ENCODE results near the gene RNF168.
"Not testable (repeated sequence)": the region's sequence is repeated elsewhere in the genome, so short reads cannot be mapped to it uniquely, and the experiment has no call there.

Gene RNF168

DNA sequence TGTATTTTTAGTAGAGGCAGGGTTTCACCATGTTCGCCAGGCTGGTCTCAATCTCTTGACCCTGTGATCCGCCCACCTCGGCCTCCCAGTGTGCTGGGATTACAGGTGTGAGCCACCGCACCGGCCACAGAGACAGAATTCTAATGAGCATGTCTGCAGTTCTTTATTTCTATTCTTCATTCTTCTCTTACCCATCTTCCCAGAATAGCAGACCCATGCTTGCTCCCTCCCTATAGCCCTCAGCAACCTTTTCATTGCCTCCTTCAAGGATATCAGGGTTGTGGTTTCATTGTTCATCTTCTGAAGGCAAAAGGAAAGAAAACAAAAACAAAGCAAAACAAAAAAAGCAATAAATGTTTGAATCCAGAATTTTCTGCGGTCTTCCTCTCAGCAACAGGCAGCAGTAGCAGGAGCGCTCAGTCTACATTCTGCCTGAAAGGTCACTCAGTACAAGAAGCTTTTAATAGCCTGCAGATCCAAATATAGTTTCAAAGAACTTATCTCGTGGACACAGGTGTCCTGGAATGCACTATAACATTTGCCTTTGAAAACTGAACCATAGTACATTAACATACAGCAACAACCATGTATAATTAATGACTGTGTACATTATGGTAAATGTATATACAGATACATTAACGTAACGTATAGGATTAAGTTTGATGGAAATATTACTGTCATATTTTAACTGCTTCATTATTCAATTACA is 11.5 kb upstream of the RNF168 start, which contains the start of gene SMCO1:
TSS of gene SMCO1 (minus strand) at position 434 of the 709 bp plus-strand sequence. CDS start at position 297, 137 bp downstream.
- DNase-seq (ENCODE audit: low read depth in 2 of 2): no peak

DNA sequence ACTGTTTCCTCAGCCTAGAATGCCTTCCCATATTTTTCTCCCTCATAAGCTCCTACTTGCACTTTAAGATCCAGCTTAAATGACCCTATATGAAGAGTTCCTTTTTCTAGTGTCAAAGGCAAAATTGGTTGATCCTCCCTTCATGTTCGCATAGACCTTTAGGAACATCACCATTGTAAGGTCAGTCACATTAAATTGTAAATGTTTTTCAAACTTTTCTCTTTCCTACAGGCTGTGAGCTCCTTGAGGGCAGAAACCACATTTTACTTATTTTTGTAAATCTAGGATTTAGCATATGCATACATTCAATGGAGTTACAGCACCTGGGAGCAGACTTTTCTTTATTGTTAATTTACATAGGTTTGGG is 10.8 kb upstream of the RNF168 start:
- DNase-seq (ENCODE audit: low read depth in 2 of 2): no peak

- DNase-seq (ENCODE audit: low read depth in 2 of 2): no peak
Measured at GRCh38 chr3:196513697-196514349, 10.3 kb upstream of the RNF168 start.

GRCh38 chr3:196511646-196512425 is 8.3 kb upstream of the RNF168 start:
- DNase-seq (ENCODE audit: low read depth in 2 of 2): not testable (repeated sequence)

- DNase-seq (ENCODE audit: low read depth in 2 of 2): not testable (repeated sequence)
Measured at GRCh38 chr3:196511108-196511507, 7.5 kb upstream of the RNF168 start.

GRCh38 chr3:196506687-196507086 is 3.1 kb upstream of the RNF168 start:
- no peak for DNase-seq (ENCODE audit: low read depth in 2 of 2)

GRCh38 chr3:196504556-196504955 is 988 bp upstream of the RNF168 start:
- no peak for DNase-seq (ENCODE audit: low read depth in 2 of 2)

DNA sequence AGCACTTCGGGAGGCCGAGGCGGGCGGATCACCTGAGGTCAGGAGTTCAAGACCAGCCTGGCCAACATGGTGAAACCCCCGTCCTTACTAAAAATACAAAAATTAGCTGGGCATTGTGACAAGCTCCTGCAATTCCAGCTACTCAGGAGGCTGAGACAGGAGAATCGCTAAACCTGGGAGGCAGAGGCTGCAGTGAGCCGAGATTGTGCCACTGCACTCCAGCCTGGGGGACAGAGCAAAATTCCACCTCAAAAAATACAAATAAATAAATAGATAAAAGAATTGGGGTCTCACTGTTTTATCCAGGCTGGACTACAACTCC is 470 bp upstream of the RNF168 start:
- not testable (repeated sequence) for DNase-seq (ENCODE audit: low read depth in 2 of 2)

DNA sequence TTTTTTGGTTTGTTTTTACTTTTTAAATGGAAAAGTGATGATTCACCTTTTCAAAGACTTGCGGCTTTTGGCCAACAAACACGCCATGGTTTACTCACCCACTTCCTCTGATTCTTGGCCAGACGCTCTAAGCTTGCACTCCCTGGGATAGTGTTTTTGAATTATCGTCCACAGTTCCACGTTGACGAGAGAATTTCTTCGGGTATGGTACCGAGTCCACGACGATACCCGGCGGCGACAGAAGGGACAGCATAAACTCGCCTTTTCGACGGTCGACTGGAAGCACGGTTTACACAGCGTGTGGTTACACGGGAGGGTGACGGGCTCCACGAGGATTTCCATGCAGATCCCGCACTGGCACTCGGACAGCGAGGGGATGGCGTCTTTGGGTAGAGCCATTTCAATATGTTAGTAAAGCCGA is 783 bp downstream of the RNF168 start:
- DNase-seq (ENCODE audit: low read depth in 2 of 2): peak; percentile 24 to 25

DNA sequence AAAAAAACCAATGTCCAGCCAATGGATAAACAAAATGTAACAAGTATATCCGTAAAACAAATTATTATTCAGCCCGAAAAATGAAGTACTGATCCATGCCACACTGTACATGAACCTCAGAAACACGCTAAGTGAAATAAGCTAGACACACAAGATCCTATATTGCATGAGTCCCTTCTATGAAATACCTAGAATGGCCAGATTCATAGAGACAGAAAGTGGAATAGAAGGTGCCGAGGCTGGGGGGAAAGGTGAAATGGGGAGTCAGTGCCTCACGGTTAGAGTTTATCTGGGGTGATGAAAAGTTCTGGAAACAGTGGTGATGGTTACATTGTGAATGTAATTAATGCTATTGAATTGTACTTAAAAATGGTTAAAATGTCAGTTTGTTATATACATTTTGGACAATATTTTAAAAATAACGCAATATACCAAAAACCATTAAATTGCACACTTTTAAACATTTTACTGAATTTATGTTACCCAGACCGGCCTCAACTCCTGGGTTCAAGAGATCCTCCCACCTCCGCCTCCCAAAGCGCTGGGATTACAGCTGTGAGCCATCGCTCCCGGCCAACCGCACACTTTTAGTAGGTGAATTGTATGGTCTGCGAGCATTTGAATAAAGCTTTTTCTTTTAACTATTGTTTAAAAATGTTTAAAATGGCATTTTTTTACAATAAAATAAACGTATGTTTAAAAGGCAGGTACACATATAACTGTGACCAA is 2.1 kb downstream of the RNF168 start:
- peak in 1 of 2 donors; percentile 12 for DNase-seq (ENCODE audit: low read depth in 2 of 2)

DNA sequence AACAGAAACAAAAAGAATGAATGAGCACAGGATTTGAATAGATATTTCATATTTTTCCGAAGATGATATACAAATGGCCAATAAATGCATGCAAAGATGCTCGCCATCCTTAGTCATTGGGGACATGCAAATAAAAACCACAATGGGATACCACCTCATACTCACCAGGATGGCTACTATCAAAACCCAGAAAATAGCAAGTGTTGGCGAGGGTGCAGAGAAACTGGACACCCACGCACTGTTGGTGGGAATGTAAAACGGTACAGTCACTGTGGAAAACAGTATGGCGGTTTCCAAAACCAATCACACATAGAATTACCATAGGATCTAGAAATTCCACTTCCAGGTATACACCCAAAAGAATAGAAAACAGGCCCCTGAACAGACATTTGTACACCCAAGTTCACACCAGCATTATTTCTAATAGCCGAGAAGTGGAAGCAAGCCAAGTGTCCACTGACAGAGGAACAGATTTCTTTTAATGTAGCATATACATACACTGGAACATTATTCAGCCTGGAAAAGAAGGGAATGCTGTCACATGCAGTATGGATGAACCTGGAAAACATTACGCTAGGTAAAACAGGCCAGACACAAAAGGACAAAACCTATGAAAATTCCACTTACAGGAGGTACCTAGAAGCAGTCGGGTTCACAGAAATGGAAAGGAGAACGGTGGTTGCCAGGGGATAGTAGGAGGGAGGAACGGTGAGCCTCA is 3.6 kb downstream of the RNF168 start:
- DNase-seq (ENCODE audit: low read depth in 2 of 2): no peak

DNA sequence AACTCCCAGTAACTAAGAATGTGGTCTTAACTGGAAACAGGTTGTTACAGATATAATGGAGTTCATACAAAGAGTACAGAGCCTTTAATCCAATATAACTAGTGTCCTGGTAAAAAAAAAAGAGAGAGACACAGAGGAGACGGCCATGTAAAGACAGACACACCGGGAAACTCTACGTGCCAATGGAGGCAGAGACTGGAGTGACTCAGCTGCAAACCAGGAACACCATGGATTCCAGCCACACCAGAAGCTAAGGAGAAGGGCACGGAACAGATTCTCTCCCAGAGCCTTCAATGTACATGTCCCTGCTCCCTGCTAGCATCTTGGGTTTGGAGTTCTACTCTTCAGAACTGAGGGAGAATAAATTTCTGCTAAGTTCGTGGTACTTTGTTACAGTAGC is 4.5 kb downstream of the RNF168 start:
- DNase-seq (ENCODE audit: low read depth in 2 of 2): no peak

DNA sequence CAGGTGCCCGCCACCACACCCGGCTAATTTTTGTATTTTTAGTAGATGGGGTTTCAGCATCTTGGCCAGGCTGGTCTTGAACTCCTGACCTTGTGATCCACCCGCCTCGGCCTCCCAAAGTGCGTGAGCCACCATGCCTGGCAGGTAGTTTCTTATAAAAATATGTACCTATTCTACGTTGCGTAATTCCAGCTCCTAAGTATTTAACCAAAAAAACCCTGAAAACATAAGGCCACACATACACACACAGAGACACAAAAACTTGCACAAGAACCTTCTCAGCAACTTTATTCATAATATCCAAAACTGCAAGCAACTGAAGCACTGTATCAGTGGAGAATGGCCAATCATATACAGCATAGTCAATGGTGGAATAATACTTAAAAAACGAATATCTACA is 5.3 kb downstream of the RNF168 start:
- no peak for DNase-seq (ENCODE audit: low read depth in 2 of 2)

- DNase-seq (ENCODE audit: low read depth in 2 of 2): no peak
Measured at GRCh38 chr3:196496183-196496582, 7.4 kb downstream of the RNF168 start.

GRCh38 chr3:196493292-196493691 is 10.3 kb downstream of the RNF168 start:
- no peak for DNase-seq (ENCODE audit: low read depth in 2 of 2)

- no peak for DNase-seq (ENCODE audit: low read depth in 2 of 2)
Measured at GRCh38 chr3:196492080-196492479, 11.5 kb downstream of the RNF168 start.

- DNase-seq (ENCODE audit: low read depth in 2 of 2): no peak
Measured at GRCh38 chr3:196489747-196490146, 13.8 kb downstream of the RNF168 start.

DNA sequence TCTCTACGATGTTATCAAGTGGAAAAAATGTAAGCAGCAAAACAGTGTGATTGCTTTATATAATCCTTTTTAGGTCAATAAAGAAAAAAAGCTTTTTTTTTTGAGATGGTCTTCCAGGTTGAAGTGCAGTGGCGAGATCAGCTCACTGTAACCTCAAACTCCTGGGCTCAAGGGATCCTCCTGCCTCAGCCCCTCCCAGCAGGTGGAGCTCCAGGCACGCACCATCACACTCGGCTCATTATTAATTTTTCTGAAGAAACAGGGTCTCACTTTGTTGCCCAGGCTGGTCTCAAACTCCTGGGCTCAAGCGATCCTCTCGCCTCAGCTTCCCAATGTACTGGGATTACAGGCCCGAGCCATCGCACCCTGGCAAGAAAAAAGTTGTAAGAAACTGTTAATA is 17.3 kb downstream of the RNF168 start:
- no peak for DNase-seq (ENCODE audit: low read depth in 2 of 2)

GRCh38 chr3:196477678-196478077 is 25.9 kb downstream of the RNF168 start:
- DNase-seq (ENCODE audit: low read depth in 2 of 2): no peak

DNA sequence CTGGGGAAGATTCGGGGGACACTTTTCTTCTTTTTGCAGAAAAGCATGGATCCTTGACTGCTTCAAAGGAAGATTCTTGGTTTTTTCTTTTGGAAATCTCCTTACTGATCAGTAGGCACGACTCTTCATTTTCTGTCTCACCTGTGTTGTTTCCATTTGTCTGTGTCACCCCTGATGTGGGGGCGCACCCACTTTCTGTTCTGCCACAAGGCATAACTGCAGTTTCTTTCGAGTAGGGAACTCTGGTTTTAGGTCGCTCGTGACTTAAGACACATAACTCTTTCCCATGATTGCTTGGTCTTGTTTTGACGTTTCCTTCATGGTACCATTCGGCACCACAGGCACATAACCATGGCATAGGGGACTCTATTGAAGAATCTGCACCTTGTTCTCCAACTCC is 31.3 kb downstream of the RNF168 start:
- no peak for DNase-seq (ENCODE audit: low read depth in 2 of 2)

DNA sequence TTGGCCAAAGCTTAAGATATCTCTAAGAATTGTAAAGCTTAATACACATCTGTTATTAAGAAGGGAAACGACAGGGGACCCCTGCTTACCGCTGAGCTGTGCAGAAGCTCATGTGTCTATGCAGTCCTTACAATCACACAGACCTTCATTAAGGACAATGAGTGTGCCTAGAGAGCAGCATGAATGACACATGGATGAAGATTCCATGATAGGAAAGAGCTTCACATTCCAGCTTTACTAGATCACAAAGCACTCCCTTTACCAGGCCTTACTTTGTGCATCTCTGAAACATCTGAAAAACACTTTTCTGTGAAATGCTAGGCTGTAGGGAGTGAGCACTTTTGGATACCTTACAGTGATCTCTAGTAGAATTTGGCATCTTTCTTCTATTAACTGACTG is 32.0 kb downstream of the RNF168 start:
- no peak for DNase-seq (ENCODE audit: low read depth in 2 of 2)

Data from activated CD4-positive, alpha-beta T cell treated with anti-CD3 and anti-CD28 coated beads for 24 hours (primary cell).